ENCODE results near the gene L1CAM.

Gene L1CAM

GRCh38 chrX:153832728-153833127 is 53.2 kb downstream of the L1CAM start:
- DNase-seq (ENCODE audit: extremely low read depth, low read depth), result no peak
- TF ChIP-seq CTCF (IDR thresholded peaks at IDR 0.05; ENCODE audit: low read depth, low read length), result no peak

- no peak for DNase-seq (ENCODE audit: extremely low read depth, low read depth)
- no peak for TF ChIP-seq CTCF (IDR thresholded peaks at IDR 0.05; ENCODE audit: low read depth, low read length)
Measured at GRCh38 chrX:153831429-153832150, 54.4 kb downstream of the L1CAM start.

GRCh38 chrX:153830640-153831428 is 55.1 kb downstream of the L1CAM start:
- no peak for TF ChIP-seq CTCF (IDR thresholded peaks at IDR 0.05; ENCODE audit: low read depth, low read length)
- DNase-seq (ENCODE audit: extremely low read depth, low read depth), result no peak

GRCh38 chrX:153829799-153830639 is 56.0 kb downstream of the L1CAM start, which contains the start of gene PDZD4:
PDZD4 (minus strand) TSS chrX:153830544; CDS start chrX:153830298, 246 bp downstream.
- TF ChIP-seq CTCF (IDR thresholded peaks at IDR 0.05; ENCODE audit: low read depth, low read length), result no peak

GRCh38 chrX:153829549-153829798 is 56.5 kb downstream of the L1CAM start:
- no peak for DNase-seq (ENCODE audit: extremely low read depth, low read depth)
- TF ChIP-seq CTCF (IDR thresholded peaks at IDR 0.05; ENCODE audit: low read depth, low read length), result no peak

More at GRCh38 chrX:153829799-153830639, 56.0 kb downstream of the L1CAM start, which contains the start of gene PDZD4:
- no peak for DNase-seq (ENCODE audit: extremely low read depth, low read depth)

- no peak for DNase-seq (ENCODE audit: extremely low read depth, low read depth)
- no peak; the same call in 1 of the 2 replicates for TF ChIP-seq CTCF (IDR thresholded peaks at IDR 0.05; ENCODE audit: low read depth, low read length)
Measured at GRCh38 chrX:153828723-153829548, 57.0 kb downstream of the L1CAM start.

Measured in AG09319 (cell line).